Activated T-helper 1 cell treated with Interleukin-2 at 50 U/mL for 16 hours (primary cell): ENCODE results near the gene NAPB.
A peak's percentile ranks its signal among the peaks of the same experiment; 100 is the strongest.
"Not testable (repeated sequence)": the region's sequence is repeated elsewhere in the genome, so short reads cannot be mapped to it uniquely, and the experiment has no call there.

ENCODE experiments used
- DNase-seq: peaks from one replicate; pipeline ENCODE4 v3.0.0-alpha.2; 2020; ENCODE audit warnings: low read depth

Gene NAPB

GRCh38 chr20:23367770-23368169 lies 53.5 kb downstream of the NAPB start:
- DNase-seq, result no peak

- no peak for DNase-seq
Observed at GRCh38 chr20:23366384-23366783, 54.9 kb downstream of the NAPB start.

- DNase-seq, result no peak
Observed at GRCh38 chr20:23365390-23366165, 55.7 kb downstream of the NAPB start.

- no peak for DNase-seq
Observed at GRCh38 chr20:23363257-23363649, 58.0 kb downstream of the NAPB start.

GRCh38 chr20:23362392-23363256 lies 58.7 kb downstream of the NAPB start:
- DNase-seq, result no peak

GRCh38 chr20:23361476-23362391 lies 59.6 kb downstream of the NAPB start, which contains the start of gene GZF1:
TSS of gene GZF1 (plus strand) at chr20:23362182. CDS start at chr20:23364384, 2,202 bp downstream.
- peak; percentile 99 for DNase-seq

GRCh38 chr20:23361119-23361475 lies 60.2 kb downstream of the NAPB start:
- no peak for DNase-seq

GRCh38 chr20:23360531-23360930 lies 60.8 kb downstream of the NAPB start:
- DNase-seq, result no peak

- DNase-seq, result no peak
Observed at GRCh38 chr20:23358923-23359593, 62.2 kb downstream of the NAPB start.

GRCh38 chr20:23358563-23358906 lies 62.8 kb downstream of the NAPB start:
- DNase-seq, result no peak

GRCh38 chr20:23357767-23358562 lies 63.3 kb downstream of the NAPB start:
- peak; percentile 99 for DNase-seq

- DNase-seq, result no peak
Observed at GRCh38 chr20:23356203-23356602, 65.1 kb downstream of the NAPB start.

GRCh38 chr20:23350904-23351838 lies 70.1 kb downstream of the NAPB start:
- DNase-seq, result peak; percentile 23

GRCh38 chr20:23350196-23350903 lies 70.9 kb downstream of the NAPB start, which contains the start of gene NXT1:
TSS of gene NXT1 (plus strand) at chr20:23350791. CDS start at chr20:23354042, 3,251 bp downstream.
- peak; percentile 92 for DNase-seq

- DNase-seq, result peak; percentile 60
Observed at GRCh38 chr20:23349338-23350195, 71.7 kb downstream of the NAPB start.

GRCh38 chr20:23348510-23348909 lies 72.8 kb downstream of the NAPB start:
- DNase-seq, result not testable (repeated sequence)

GRCh38 chr20:23347791-23348190 lies 73.5 kb downstream of the NAPB start:
- DNase-seq, result no peak

- DNase-seq, result no peak
Observed at GRCh38 chr20:23346002-23346401, 75.3 kb downstream of the NAPB start.
